ELF-1 (cell line): ENCODE results near the gene CTNND1.
"Not testable (repeated sequence)": the region's sequence is repeated elsewhere in the genome, so short reads cannot be mapped to it uniquely, and the experiment has no call there.

Experiments
- DNase-seq: peaks from one replicate; pipeline ENCODE4 v3.0.0-alpha.2; 2016; ENCODE audit warnings: low read depth, low spot score

Gene CTNND1

GRCh38 chr11:57792060-57792541 lies 30.5 kb downstream of the CTNND1 start:
- DNase-seq, result no peak

- DNase-seq, result no peak
Observed at GRCh38 chr11:57792870-57793269, 31.3 kb downstream of the CTNND1 start.

DNA sequence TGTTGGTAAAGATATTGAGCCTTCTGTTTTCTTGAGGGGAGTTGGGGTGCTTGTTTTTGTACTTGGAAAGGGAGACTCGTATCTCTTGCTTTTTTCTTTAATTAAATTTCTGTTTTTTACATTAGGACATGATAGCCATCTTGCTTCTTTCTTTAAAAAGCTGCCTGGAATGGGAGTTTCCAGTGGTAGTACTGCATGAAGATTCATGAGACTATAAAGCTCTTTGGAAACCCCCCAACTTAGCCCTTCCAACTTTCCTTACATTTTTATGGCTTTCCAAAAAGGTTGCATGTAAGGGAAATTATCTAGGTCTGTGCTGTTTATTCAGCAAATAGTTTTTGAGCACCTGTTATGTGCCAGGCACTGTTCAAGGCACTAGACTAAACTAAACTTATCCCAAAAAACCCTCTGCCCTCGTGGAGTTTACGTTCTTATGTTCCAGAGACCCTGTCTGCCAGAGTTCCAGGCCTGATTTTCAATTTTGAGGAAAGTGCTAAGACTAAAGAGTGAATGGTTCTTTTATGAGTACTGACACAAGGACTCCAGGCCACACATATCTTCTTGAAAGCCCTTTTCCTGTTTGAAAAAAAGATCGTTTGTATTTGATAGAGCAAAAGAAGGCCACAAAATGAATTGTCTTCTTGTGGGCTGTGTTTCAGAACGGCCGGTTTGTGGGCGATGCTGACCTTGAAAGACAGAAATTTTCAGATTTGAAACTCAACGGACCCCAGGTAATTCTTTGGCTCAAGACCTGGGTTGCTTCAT lies 31.9 kb downstream of the CTNND1 start:
- no peak for DNase-seq

GRCh38 chr11:57798905-57799559 lies 37.4 kb downstream of the CTNND1 start:
- DNase-seq, result peak; percentile 60

DNA sequence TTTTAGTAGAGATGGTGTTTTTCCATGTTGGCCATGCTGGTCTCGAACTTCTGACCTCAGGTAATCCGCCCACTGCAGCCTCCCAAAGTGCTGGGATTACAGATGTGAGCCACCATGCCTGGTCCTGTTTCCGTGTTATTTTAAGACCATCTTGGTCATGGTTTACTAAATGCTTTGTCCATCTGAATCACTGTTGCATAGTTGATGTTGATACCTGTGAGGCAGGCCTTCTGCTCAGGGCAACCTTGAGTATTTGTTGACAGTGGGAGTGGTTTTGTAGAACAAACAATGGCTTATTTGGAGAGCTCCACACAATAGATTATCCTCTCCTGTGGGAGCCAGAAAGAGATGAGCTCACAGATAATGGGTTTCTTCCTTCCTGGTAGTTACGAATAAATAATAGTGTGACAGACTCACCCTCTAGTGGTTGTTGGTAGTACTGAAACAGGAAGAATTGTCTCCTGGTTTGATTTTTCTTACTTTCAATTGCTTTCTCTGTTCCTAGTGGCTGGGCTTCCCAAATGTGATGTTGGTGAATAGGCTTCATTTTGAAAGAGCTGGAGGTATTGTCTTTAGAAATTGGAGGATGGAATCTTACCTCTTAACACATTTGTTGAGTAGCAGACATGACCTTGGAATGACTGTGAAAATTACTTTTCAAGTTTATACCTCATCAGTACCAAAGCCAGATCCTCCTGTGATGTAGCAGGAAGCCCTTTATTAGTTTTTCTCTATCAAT lies 39.0 kb downstream of the CTNND1 start:
- DNase-seq, result peak; percentile 83

DNA sequence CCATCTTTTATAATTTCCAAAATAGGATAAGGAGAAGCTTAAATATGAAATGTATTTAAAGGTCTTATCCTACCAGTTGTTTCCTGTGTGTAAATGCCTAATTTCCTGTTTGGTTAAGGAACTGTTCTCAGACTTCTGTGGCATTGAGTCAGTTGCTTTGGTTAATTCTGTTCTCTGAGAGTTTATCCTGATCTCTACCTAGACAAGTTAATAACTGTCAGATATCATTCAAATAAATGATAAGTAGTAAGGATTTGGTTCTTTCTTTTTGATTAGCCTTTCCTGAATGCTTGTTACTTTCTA lies 39.5 kb downstream of the CTNND1 start:
- DNase-seq, result no peak

DNA sequence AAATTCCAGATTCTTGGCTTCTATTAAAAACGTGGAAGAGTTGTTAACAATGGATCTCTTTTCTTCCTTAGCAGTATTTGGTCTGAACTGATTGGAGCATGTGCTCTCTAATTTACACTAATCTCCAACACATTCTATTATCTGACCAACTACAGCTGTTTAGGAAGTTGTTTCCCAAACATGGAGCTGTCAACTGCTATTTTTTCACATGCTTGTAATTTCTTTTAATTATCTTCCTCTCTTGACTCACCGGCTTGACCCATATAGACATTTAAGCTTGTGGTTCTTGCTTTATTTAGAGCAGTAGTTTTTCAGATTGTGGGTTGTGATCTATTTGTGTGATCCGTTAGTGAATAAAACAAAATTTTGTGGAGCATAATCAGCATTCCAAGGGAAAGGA lies 40.8 kb downstream of the CTNND1 start:
- DNase-seq, result no peak

DNA sequence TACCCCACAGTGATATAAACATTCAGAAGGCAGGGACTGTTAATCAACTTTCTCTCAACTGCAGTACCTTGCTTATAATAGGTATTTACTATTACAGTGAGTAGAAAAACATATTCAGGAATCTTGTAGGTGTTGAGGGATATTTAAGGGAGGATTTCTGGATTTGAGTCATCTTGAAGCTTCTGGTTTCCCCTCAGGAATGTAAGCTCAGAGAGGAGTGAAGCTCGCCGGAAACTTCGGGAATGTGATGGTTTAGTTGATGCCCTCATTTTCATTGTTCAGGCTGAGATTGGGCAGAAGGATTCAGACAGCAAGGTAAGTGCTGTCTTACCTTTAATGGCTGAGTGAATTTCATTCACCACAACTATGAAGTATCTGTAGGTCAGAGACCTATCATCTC lies 42.9 kb downstream of the CTNND1 start:
- DNase-seq, result no peak

GRCh38 chr11:57805780-57806179 lies 44.2 kb downstream of the CTNND1 start:
- no peak for DNase-seq

DNA sequence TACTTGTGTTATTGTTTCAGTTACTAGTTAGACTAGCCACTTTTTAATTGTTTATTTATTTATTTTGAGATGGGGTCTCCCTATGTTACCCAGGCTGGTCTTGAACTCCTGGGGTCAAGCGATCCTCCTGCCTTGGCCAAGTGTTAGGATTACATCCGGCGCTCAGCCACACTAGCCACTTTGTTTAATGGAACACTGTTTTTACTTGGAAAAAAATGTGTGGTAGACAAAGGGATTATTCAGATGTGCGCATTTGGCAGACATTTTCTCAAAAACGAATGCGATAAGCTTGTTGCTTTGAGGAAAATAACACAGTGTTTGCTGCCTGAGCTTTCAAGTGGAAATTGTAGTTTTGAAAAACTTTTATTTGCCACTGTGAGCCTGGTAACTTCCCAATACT lies 51.0 kb downstream of the CTNND1 start:
- no peak for DNase-seq

GRCh38 chr11:57815476-57815875 lies 53.9 kb downstream of the CTNND1 start:
- no peak for DNase-seq

DNA sequence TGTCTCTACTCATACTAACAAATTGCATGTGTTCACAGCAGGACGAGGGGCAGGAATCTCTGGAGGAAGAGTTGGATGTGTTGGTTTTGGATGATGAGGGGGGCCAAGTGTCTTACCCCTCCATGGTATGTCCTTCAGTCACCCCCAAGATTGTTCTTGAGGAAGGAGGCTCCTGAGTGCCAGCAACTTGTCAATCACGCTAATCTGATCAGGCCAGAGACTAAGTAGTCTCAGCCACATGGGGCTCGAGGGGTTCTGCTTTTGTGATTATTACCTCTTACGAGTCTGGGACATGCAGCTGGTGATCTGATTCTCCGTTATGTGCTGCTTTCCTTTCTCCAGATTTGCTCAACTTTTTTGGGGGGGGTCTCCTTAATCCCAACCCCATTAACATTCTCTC lies 54.3 kb downstream of the CTNND1 start:
- no peak for DNase-seq

- DNase-seq, result no peak
Observed at GRCh38 chr11:57818812-57819211, 57.2 kb downstream of the CTNND1 start.

DNA sequence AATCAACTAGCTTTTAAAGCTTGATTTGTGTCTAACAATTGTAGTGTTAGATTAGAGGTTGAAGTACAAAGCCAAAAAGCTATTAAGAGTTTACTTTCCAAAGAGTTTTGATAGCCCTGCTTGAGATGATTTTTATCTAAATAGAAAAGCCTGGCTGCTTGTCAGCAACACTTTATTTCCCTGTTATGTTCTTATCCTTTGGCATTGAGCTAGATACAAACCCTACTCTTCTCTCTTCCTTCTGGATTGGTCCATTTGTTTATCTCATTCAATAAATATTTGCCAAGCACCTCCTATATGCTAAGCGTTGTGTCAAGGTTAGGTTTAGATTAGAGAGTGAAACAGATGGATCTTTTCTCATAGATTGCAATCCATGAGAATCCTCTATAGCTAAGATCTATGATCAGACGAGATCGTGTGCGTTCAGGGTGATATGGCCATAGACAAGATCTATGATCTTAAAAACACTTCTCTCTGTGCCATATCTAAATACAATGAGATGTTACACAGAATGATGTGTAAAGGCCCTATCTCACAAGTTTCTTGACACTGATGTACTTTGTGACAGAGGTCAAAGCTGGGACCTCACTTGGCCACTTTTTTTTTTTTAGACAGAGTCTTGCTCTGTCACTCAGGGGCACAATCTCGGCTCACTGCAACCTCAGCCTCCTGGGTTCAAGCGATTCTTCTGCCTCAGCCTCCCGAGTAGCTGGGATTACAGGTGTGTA lies 57.8 kb downstream of the CTNND1 start:
- no peak for DNase-seq

DNA sequence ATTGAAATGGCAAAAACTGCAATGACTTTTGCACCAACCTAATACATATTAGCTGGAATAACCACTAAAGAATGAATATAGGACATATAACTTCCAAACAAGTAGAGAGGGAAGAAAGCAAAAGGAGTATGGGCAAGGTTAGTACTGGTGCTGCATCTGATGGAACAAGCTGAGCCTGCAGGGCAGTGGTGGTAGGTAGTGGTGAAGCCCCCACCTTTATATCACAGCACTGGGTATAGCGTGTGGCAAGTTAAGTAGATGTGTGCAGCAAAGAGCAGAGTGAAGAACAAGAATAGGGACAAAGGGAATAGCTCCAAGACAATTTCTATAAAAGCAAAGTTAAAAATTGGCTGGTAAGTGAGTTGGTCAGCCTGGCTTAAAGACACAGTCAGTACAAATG lies 62.3 kb downstream of the CTNND1 start:
- no peak for DNase-seq

DNA sequence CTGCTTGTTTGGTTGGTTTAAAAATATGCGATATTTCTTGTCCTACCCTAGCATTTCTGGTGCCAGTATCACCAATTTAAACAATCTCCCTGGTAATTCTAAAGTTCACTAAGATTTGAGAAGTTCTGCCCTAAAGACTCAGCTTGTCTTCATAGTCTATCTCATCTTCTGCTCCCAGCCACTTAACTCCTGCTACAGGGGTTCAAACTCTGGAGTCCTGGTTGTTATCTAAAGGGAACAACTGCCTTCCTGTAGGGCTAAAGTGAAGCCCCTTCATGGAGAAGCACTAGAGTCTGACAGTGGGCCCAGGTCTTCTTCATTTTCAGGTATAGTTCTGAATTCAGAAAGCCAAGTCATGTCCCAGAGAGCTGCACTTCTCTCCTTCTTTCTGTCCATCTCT lies 73.2 kb downstream of the CTNND1 start:
- no peak for DNase-seq

DNA sequence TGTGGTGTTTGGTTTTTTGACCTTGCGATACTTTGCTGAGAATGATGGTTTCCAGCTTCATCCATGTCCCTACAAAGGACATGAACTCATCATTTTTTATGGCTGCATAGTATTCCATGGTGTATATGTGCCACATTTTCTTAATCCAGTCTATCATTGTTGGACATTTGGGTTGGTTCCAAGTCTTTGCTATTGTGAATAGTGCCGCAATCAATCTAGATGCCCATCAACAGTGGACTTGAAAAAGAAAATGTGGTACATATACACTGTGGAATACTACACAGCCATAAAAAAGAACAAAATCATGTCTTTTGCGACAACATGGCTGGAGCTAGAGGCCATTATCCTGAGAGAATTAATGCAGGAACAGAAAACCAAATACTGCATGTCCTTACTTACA lies 77.0 kb downstream of the CTNND1 start:
- not testable (repeated sequence) for DNase-seq

- DNase-seq, result no peak
Observed at GRCh38 chr11:57842873-57843272, 81.3 kb downstream of the CTNND1 start.

GRCh38 chr11:57867966-57868365 lies 106.4 kb downstream of the CTNND1 start:
- DNase-seq, result no peak

DNA sequence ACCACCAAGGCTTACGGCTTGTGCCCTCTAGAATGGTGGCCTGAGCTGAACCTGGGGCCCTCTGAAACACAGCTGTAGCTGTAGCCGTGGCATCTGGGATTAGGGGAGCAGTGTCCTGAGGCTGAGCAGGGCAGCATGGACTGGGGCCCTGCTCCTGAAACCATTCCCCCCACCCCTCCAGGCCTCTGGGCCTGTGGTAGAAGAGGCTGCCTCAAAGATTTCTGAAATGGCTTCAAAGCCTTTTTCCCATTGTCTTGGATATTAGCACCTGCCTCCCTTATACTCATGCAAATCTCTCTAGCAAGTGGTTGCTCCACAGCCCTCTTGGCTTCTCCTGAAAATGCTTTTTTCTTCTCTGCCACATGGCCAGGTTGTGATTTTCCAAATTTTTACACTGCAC lies 106.9 kb downstream of the CTNND1 start:
- DNase-seq, result peak; percentile 77
